HS-27A (cell line): ENCODE data around the gene RPSA.
"Not testable (repeated sequence)": the region's sequence is repeated elsewhere in the genome, so short reads cannot be mapped to it uniquely, and the experiment has no call there.

Source experiments
- DNase-seq: peaks from one replicate; pipeline ENCODE4 v3.0.0-alpha.2; 2012; ENCODE audit warnings: low read depth, missing footprints

RPSA gene

DNA sequence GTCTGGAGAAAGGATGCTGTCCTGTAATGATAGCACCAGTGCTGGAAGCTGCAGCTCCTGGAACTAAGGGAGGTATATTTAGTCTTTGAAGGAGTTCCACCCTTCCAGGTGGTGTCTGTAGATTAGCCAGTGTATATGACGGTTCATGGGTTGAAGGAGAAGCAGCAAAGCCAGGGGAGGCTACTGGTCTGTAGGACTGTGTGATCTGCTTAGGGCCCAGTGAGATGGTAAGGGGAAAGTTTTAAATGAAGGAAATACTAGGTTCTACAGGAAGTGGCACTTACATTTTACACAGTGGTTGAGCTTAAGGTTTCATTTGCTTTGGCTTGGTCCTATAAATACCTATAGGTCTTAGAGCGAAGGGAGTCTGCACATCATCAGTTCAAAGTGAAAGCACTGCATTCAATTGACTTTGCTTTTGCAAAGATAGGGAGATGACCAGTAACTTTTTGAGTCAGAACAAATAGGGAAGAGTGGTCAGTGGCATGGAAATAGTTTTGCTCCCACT, 17.7 kb upstream of the RPSA start:
- DNase-seq: no peak

DNA sequence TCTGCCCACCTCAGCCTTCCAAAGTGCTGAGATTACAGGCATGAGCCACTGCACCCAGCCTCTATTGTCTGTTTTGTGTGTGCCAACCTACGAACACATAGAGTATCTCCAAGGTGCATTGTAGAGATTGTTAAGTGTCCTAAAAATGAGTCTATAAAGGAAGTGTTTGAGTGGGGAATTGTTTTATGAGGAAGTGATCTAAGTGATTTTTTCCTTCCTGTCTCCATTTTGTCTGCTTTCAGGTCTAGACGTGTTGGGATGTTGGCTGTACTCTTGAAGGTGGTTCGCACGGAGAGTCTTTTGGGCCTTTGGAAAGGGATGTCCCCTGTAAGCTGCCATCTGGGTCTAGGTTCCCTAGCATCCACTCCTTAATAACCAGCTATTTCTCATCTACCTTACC, 16.3 kb upstream of the RPSA start:
- no peak for DNase-seq

DNA sequence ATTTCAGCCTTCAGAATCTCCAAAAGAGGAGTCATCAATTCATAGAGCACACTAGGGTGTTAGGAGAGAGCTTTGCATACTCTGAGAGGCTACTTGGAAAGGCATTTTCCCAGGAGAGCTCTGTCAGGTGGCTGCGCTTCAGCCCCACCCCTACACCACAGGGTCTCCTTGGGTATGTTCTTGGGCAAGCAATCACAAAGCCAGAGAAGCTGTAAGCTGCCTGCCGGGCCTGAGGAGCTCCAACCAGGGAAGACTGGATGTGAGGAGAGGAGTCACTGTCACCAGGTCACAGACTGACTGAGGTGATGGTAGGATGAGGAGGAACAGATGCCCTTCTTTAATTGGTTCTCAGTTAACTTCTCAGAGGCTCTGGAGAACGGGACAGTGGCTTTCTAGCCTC, 9.8 kb upstream of the RPSA start:
- no peak for DNase-seq

DNA sequence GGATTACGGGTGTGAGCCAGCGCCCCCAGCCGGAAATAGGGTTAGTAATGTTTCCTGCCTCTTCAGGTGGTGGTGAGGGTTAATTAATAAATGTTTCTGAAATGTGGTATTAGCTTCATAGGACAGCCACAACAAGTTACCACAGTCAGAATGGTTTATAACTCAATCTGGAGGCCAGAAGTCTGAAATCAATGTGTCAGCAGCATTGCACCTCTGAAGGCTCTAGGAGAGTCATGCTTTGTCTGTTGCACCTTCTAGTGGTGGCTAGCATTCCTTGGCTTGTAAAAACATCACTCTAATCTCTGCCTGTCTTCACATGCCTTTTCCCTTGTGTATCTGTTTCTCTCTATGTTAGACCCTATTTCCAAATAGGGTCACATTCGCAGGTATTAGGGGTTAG, 7.8 kb upstream of the RPSA start:
- DNase-seq: no peak

- DNase-seq: no peak
These were observed 4.5 kb upstream of the RPSA start for GRCh38 chr3:39401983-39402382.

DNA sequence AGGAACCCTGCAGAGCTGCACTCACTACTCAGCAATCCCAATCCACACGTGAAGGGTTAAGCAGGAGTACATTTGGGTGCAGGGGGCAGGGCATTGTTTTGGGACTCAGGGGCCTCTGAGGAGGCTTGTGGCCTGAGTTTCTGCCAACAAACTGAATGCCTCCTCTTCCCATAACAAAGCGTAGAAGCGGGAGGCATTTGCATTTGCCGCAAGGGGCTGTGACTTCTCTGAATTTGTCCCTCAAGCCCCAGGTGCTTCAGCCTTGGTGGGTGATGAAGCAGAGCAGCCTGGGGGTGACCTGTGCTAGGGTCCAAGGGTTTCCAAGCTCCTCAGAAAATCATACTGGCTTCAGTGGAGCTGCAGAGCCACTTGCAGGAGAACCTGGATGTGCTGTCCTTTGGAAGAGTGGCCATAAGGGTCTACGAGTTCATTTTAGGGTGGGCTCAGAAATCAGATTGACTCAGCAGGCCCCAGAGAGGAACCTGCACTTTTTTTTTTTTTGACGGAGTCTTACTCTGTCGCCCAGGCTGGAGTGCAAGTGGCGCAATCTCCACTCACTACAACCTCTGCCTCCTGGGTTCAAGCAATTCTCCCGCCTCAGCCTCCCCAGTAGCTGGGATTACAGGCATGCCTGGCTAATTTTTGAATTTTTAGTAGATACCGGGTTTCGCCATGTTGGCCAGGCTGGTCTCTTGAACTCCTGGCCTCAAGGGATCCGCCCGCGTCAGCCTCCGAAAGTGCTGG, 1.4 kb upstream of the RPSA start:
- no peak for DNase-seq

- DNase-seq: no peak
These were observed 693 bp upstream of the RPSA start for GRCh38 chr3:39405687-39406367.

GRCh38 chr3:39407259-39407629, 724 bp downstream of the RPSA start:
- no peak for DNase-seq

DNA sequence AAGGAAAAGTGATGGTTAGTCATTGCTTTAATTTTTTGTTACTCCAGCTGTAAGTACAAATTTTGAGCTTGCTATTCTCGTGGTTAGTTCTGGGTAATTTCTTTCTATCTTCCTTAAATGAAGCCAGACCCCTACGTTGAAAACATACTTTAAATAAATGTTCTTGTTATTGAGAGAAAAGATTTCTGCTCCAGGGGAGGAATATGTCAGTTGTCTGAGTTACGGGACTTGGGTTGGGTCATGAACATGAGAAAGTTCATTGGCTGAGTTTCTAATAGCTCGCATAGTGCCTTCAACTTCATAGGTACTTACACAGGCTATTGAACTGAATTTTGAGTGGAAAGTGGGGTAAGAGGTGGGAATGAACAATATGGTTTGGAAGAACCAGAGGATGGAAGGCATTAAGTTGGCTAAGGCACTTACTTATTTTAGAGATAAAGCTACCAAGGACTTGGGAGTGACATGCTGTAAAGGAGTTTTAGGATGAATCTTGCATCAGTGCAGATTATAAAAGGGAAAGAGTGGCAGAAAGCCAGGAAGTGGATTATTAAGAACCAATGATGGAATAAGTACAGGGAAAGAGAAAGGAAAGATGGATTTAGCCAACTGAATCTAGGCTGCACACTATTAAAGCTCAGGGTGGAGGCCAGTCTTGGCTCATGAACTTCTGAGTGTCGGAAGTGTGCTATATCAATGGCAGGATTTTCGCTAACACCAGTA, 1.4 kb downstream of the RPSA start:
- DNase-seq: no peak

GRCh38 chr3:39408493-39409372, 2.2 kb downstream of the RPSA start:
- no peak for DNase-seq

DNA sequence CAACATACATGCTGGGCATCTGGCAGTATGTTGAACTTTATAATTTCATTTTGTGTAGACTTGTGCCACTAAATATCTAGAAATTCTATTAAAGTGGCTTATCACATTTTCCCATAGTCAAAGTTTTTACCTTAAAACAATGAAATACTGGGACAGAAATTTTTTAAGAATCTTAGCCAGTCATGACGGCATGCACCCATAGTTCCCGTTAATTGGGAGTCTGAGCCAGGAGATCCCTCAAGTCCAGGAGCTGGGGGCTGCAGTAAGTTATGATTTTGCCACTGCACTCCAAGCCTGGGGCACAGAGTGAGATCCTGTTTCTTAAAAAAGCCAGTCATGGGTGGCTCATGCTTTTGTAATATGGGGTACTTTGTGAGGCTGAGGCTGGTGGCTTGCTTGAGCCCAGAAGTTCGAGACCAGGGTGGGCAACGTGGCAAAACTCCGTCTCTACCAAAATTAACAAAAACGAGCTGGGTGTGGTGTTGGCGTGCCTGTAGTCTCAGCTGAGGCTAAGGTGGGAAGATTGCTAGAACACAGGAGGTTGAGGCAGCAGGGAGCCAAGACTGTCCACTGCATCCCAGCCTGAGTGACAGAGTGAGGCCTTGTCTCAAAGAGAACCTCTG, 3.1 kb downstream of the RPSA start:
- no peak for DNase-seq

- DNase-seq: no peak
These were observed 4.4 kb downstream of the RPSA start for GRCh38 chr3:39410893-39411292.

GRCh38 chr3:39412668-39413260, 6.2 kb downstream of the RPSA start:
- no peak for DNase-seq

GRCh38 chr3:39413691-39414420, 7.3 kb downstream of the RPSA start:
- no peak for DNase-seq

GRCh38 chr3:39414421-39414907, 7.9 kb downstream of the RPSA start:
- no peak for DNase-seq

GRCh38 chr3:39415302-39415701, 8.8 kb downstream of the RPSA start:
- DNase-seq: not testable (repeated sequence)

- no peak for DNase-seq
These were observed 9.5 kb downstream of the RPSA start for GRCh38 chr3:39415983-39416382.

GRCh38 chr3:39416998-39417397, 10.5 kb downstream of the RPSA start:
- not testable (repeated sequence) for DNase-seq

- not testable (repeated sequence) for DNase-seq
These were observed 12.2 kb downstream of the RPSA start for GRCh38 chr3:39418556-39419225.
